Glomerular endothelial cell (primary cell): ENCODE data around the gene HLA-B. TPM values are rescaled to one million over a fixed set of nuclear protein-coding genes. Genes with fewer than 3 reads are reported as not detected.

Source experiments
- DNase-seq: peaks from one replicate; pipeline ENCODE4 v3.0.0-alpha.2; 2011; ENCODE audit warnings: low read depth, low spot score; ENCODE audit errors: extremely low read depth
- total RNA-seq: library from RNA; depleted of rRNA; stranded (reverse); fragments of >200 nt; gene quantifications from 2 replicates; pipeline ENCODE4 v1.2.3, GENCODE V29; 2015

Gene HLA-B
- total RNA-seq, 1 donor from 2014 or later, result 2,213 TPM

DNA sequence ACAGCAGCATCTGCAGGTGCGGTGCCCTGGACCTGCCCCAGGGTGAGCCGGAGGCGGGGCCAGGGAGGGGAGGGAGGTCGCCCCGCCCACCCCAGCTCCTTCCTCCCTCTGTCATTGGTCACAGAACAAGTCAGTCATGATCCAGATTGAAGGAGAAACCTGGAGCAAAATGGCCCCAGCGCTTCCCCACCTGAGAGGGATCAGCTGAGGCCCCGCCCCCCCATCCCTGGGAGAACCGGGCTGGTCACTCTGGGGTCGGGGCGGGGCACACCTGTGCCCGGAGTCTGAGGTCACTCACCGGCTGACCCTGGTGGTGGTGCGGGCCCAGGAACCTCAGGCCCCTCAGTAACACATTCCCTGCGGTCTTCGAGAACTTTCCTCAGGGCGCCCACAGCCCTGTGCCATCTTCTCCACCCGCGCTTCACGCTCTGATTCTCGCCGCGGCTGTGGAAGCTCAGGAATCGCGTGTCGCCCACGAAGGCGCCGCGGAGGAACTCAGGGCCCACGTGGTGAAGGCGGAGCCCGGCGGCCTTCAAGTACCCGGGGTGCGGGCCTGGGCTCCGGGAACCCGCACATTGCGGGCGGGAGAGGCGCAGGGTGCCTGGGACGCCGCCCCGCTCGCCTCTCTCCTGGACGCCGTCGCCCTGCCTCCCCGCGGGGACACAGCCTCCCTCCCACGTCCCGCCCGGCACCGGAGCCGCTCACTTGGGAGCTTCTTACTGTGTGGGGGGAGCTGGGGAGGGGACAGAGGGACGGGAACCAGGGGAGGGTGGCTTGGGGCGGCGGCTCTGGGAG lies 48.7 kb downstream of the HLA-B start:
- DNase-seq, result no peak

- no peak for DNase-seq
These were observed 49.3 kb downstream of the HLA-B start for GRCh38 chr6:31307669-31308049.

DNA sequence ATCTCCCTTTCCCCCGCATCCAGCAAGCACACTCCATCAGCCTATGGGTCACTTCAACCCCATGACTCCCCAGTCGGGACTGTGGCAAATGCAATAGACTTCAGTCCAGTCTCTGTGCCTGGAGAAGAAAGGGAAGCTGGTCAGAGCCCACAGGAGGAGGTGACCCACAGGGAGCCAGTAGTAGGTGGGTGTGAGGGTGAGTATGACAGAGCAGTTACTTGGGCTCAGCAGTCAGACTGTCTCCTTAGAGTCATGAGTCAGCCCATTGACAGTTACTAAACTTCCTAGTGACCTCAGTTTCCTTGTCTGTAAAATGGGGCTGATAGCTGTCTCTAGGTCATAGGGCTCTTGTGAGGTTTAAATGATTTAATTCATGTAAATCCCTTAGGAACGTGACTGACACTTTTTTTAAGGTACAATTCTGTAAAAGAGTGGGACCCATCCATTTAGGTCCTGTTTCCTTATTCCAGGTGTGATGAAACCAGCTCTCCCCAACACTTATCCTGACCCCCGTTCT lies 51.2 kb downstream of the HLA-B start:
- DNase-seq, result no peak

DNA sequence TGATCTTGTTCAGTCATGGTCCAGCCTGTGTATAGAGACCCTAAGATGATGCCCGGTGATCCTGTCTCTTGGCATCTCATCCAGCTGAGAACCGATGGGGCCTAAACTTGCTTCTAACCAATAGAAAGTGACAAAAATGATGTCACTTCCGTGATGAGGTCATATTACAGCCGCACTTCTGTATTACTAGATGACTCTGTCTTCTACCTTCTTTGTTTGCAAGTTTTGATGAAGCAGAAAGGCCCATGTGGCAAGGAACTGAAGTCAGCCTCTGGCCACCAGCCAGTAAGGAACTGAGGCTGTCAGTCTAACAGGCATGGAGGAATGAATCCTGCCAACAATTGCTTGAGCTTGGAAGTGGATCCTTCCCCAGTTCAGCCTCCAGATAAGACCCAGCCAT lies 52.3 kb downstream of the HLA-B start:
- DNase-seq, result no peak

Other genes with a start within 250 kb of the HLA-B start
- gene C6orf15, start 244.6 kb downstream of the HLA-B start, total RNA-seq, result not detected in 2 replicates
- 1.6 and 1.8 TPM in 2 replicates for gene PSORS1C1, start 242.4 kb downstream of the HLA-B start, total RNA-seq
- gene CDSN, start 236.7 kb downstream of the HLA-B start, total RNA-seq, result not detected in 2 replicates
- gene PSORS1C2, start 218.1 kb downstream of the HLA-B start, total RNA-seq, result not detected in 2 replicates
- gene CCHCR1, start 199.4 kb downstream of the HLA-B start, total RNA-seq, result 9.3 and 13.8 TPM in 2 replicates
- gene TCF19, start 198.6 kb downstream of the HLA-B start, total RNA-seq, result 9.7 and 10.0 TPM in 2 replicates
- not detected in 2 replicates for gene POU5F1, start 186.5 kb downstream of the HLA-B start, total RNA-seq
- 785 and 844 TPM in 2 replicates for gene HLA-C, start 85.1 kb downstream of the HLA-B start, total RNA-seq
- 55.0 and 63.6 TPM in 2 replicates for gene MICA, start 46.4 kb upstream of the HLA-B start, total RNA-seq
- gene MICB, start 141.0 kb upstream of the HLA-B start, total RNA-seq, result 14.5 and 19.1 TPM in 2 replicates
- gene MCCD1, start 171.8 kb upstream of the HLA-B start, total RNA-seq, result not detected in 2 replicates
- gene DDX39B, start 184.8 kb upstream of the HLA-B start, total RNA-seq, result 230 and 249 TPM in 2 replicates
- gene ATP6V1G2, start 189.4 kb upstream of the HLA-B start, total RNA-seq, result 0.18 and 1.2 TPM in 2 replicates
- 20.6 and 27.7 TPM in 2 replicates for gene NFKBIL1, start 190.4 kb upstream of the HLA-B start, total RNA-seq
- gene LTA, start 215.1 kb upstream of the HLA-B start, total RNA-seq, result 0.53 TPM in 1 of 2 replicates, not detected in the other
- 0.88 and 4.4 TPM in 2 replicates for gene TNF, start 218.4 kb upstream of the HLA-B start, total RNA-seq
- gene LTB, start 225.2 kb upstream of the HLA-B start, total RNA-seq, result 16.5 and 41.8 TPM in 2 replicates
- gene LST1, start 229.1 kb upstream of the HLA-B start, total RNA-seq, result 0.87 and 0.99 TPM in 2 replicates
- gene NCR3, start 235.8 kb upstream of the HLA-B start, total RNA-seq, result not detected in 2 replicates